Suprapubic skin (tissue), 4 donors: ENCODE data around the gene UNC13D. TPM values are rescaled to one million over a fixed set of nuclear protein-coding genes. Genes with fewer than 3 reads are reported as not detected.
A peak's percentile ranks its signal among the peaks of the same experiment; 100 is the strongest.
"Not testable (repeated sequence)": the region's sequence is repeated elsewhere in the genome, so short reads cannot be mapped to it uniquely, and the experiment has no call there.

Experiments
- DNase-seq, 2 donors: peaks; one replicate each; pipeline ENCODE4 v3.0.0-alpha.2; 2019; ENCODE audit warnings: low spot score in 2 of 2
- H3K27ac ChIP-seq: fragments of 200-600 bp; sonication (generic); one replicate; pipeline ENCODE4 v1.5.1; 2019
- H3K27me3 ChIP-seq: fragments of 200-600 bp; sonication (generic); one replicate; pipeline ENCODE4 v1.5.1; 2019
- H3K36me3 ChIP-seq: fragments of 200-600 bp; sonication (generic); one replicate; pipeline ENCODE4 v1.5.1; 2019
- H3K4me1 ChIP-seq: fragments of 200-600 bp; sonication (generic); one replicate; pipeline ENCODE4 v1.5.1; 2019
- H3K4me3 ChIP-seq: fragments of 200-600 bp; sonication (generic); one replicate; pipeline ENCODE4 v1.5.1; 2019; ENCODE audit warnings: mild to moderate bottlenecking
- H3K9me3 ChIP-seq: fragments of 200-600 bp; sonication (generic); one replicate; pipeline ENCODE4 v1.5.1; 2019
- EP300 ChIP-seq: sonication (generic); formaldehyde crosslinking; IDR thresholded peaks from one replicate; pipeline ENCODE4 v1.6.1; 2017; ENCODE audit warnings: antibody characterized with exemption
- POLR2A ChIP-seq, 2 donors: fragments of 450-650 bp; IDR thresholded peaks; one replicate each; pipeline ENCODE4 v1.6.1; 2017; ENCODE audit warnings: antibody characterized with exemption in 2 of 2, mild to moderate bottlenecking in 2 of 2, moderate library complexity in 2 of 2
- POLR2AphosphoS5 ChIP-seq, 3 donors: sonication (generic); formaldehyde crosslinking; IDR thresholded peaks; one replicate each; pipeline ENCODE4 v1.6.1; 2017; ENCODE audit warnings: antibody characterized with exemption in 3 of 3
- WGBS: methylation state at CpG from one replicate; pipeline ENCODE4 v1.1.5; 2018; 5-methylcytosine and 5-hydroxymethylcytosine counted together
- total RNA-seq, 4 donors: library from RNA; depleted of rRNA; stranded (reverse); fragments of >200 nt; gene quantifications; one replicate each; pipeline ENCODE4 v1.1.0, GENCODE V29; 2016
- TF ChIP-seq, protein P1 (sequence below), 2 donors: fragments of 200-600 bp in 1 of 2; fragments of 450-650 bp in 1 of 2; sonication (generic) in 1 of 2; IDR thresholded peaks; one replicate each; pipeline ENCODE4 v1.5.1; 2016 to 2019; ENCODE audit warnings: antibody characterized with exemption in 2 of 2, mild to moderate bottlenecking in 1 of 2, moderate library complexity in 1 of 2

UNC13D gene
- total RNA-seq, 4 donors from 2014 or later = 5.2 to 21.0 (median 7.2) TPM

DNA sequence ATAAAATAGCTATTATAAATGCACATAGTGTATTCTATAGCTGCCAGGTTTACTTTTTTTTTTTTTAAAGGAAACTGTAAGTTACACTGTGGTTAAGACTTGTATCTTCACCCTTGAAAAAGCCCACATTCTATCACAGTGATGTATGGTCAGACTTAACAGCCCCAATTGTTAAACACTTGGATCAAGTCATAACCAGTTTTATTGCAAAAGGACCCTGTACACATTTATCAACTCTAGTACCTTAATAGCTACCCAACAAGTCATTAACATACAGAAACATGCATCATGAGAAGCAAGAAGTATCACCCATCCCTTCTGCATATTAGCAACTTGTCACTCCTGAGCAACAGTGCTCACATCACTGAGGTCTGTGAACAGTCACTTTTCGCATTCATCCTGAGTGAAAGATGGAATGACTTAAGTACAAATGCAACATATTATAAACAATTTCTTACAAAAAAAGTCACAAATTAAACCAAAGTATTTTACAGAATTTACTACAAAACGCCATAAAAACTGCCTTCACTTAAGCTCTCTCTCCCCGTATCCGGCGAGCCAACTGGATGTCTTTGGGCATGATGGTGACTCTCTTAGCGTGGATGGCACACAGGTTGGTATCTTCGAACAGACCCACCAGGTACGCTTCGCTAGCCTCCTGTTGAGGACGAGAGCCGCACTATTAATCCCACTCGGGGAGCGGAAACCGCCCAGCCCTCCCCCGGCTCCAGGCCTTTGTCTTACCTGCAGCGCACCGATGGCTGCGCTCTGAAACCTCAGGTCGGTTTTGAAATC is 65.9 kb downstream of the UNC13D start:
- DNase-seq = peak; percentile 3 to 78
- H3K9me3 ChIP-seq, H3K27me3 ChIP-seq: not testable (repeated sequence)
- TF ChIP-seq POLR2AphosphoS5 (IDR thresholded peaks at IDR 0.05) = peak in 1 of 3 donors; percentile 9
- H3K36me3 ChIP-seq = peaks cover 35% of the 10 kb centered on the region
- WGBS = under 1% methylated on average over 13 of the region's 19 CpGs
- peak overlapping the region; percentile 97 for H3K27ac ChIP-seq
- peak overlapping the region; percentile 90 for H3K4me3 ChIP-seq
- H3K4me1 ChIP-seq = peaks cover 50% of the 10 kb centered on the region

DNA sequence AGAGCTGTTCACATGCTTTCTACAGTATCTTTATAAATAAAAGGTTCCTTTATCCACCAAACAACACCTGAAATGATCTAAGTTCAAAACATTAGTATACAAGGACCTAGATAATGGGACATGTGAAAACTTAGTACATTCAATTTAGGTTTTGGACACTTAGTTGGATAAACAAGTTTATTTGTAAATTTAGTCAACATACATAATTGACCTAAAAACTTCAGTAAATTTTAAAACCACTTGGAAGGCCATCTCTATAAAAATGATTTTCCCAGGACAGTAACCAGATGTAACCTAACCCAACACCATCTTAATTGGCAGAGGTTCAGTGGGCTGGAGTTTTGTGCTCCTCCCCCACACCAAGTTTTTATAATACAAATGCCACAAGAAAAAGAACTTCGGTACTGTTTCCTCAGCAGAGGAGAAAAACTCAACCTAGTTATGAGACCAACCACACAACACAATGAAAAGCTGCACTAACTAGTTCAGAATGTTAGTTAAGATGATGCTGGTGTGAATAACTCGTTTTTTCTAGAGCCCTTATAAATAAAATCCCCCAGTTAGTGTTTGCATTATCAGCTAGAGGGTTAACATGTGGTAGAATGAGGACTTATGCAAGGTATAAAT is 66.8 kb downstream of the UNC13D start:
- Histone ChIP-seq H3K4me1 (peaks cover 41% of the 10 kb centered on the region), H3K36me3 (peaks cover 35% of the 10 kb centered on the region), H3K27me3 (no peaks in the 10 kb centered on the region), H3K9me3 (no peaks in the 10 kb centered on the region), H3K27ac (peak overlapping the region; percentile 23), H3K4me3 (peak overlapping the region; percentile 90)
- 4% methylated on average over 2 of the region's 2 CpGs for WGBS
- DNase-seq = peak; percentile 37 to 42
- TF ChIP-seq EP300 = no peak
- no peak for TF ChIP-seq POLR2A (IDR thresholded peaks at IDR 0.05)
- TF ChIP-seq, protein P1, sequence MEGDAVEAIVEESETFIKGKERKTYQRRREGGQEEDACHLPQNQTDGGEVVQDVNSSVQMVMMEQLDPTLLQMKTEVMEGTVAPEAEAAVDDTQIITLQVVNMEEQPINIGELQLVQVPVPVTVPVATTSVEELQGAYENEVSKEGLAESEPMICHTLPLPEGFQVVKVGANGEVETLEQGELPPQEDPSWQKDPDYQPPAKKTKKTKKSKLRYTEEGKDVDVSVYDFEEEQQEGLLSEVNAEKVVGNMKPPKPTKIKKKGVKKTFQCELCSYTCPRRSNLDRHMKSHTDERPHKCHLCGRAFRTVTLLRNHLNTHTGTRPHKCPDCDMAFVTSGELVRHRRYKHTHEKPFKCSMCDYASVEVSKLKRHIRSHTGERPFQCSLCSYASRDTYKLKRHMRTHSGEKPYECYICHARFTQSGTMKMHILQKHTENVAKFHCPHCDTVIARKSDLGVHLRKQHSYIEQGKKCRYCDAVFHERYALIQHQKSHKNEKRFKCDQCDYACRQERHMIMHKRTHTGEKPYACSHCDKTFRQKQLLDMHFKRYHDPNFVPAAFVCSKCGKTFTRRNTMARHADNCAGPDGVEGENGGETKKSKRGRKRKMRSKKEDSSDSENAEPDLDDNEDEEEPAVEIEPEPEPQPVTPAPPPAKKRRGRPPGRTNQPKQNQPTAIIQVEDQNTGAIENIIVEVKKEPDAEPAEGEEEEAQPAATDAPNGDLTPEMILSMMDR (IDR thresholded peaks at IDR 0.05) = no peak
- no peak for TF ChIP-seq POLR2AphosphoS5 (IDR thresholded peaks at IDR 0.05)

Other genes starting within 250 kb of the UNC13D start
- gene SMIM5, start 211.0 kb downstream of the UNC13D start, total RNA-seq = 10 to 100 TPM in 2 of 4 donors, 1 to 10 TPM in 2; 1.7 to 11.8 (median 8.6) TPM
- 100 to 1,000 TPM in 1 of 4 donors, 10 to 100 TPM in 3; 35.3 to 129 (median 63.6) TPM for gene RECQL5, start 177.2 kb downstream of the UNC13D start, total RNA-seq
- 100 to 1,000 TPM in 1 of 4 donors, 10 to 100 TPM in 3; 67.0 to 104 (median 86.3) TPM for gene SAP30BP, start 177.1 kb downstream of the UNC13D start, total RNA-seq
- 100 to 1,000 TPM; 382 to 583 (median 474) TPM for gene ITGB4, start 122.9 kb downstream of the UNC13D start, total RNA-seq
- 10 to 100 TPM; 15.2 to 34.9 (median 22.9) TPM for gene GALK1, start 79.2 kb downstream of the UNC13D start, total RNA-seq
- 10 to 100 TPM; 27.8 to 68.2 (median 31.9) TPM for gene UNK, start 59.6 kb downstream of the UNC13D start, total RNA-seq
- gene WBP2, start 10.9 kb upstream of the UNC13D start, total RNA-seq = 10 to 100 TPM; 64.9 to 99.4 (median 76.9) TPM
- gene TRIM47, start 34.2 kb upstream of the UNC13D start, total RNA-seq = 10 to 100 TPM; 22.8 to 43.1 (median 27.7) TPM
- 10 to 100 TPM; 22.5 to 44.6 (median 32.1) TPM for gene TRIM65, start 52.5 kb upstream of the UNC13D start, total RNA-seq
- gene MRPL38, start 60.5 kb upstream of the UNC13D start, total RNA-seq = 100 to 1,000 TPM in 1 of 4 donors, 10 to 100 TPM in 3; 41.7 to 113 (median 50.2) TPM
- 10 to 100 TPM; 17.8 to 57.5 (median 27.9) TPM for gene FBF1, start 96.6 kb upstream of the UNC13D start, total RNA-seq
- gene ACOX1, start 134.8 kb upstream of the UNC13D start, total RNA-seq = 10 to 100 TPM; 59.6 to 89.7 (median 71.5) TPM
- gene TEN1, start 134.8 kb upstream of the UNC13D start, total RNA-seq = 10 to 100 TPM; 20.0 to 43.6 (median 26.9) TPM
- 10 to 100 TPM in 2 of 4 donors, 1 to 10 TPM in 2; 5.6 to 33.1 (median 9.6) TPM for gene CDK3, start 156.5 kb upstream of the UNC13D start, total RNA-seq
- gene EVPL, start 182.9 kb upstream of the UNC13D start, total RNA-seq = 100 to 1,000 TPM; 218 to 425 (median 274) TPM
- gene SRP68, start 228.1 kb upstream of the UNC13D start, total RNA-seq = 10 to 100 TPM; 57.5 to 90.2 (median 64.2) TPM
- 1 to 10 TPM in 1 of 4 donors, not detected in 3; 1.2 TPM for gene GALR2, start 230.4 kb upstream of the UNC13D start, total RNA-seq
- gene ZACN, start 234.8 kb upstream of the UNC13D start, total RNA-seq = not detected